GM20000 (cell line): ENCODE measurements around the gene GPC3.

Source experiments
- DNase-seq: peaks from one replicate; pipeline ENCODE4 v3.0.0; 2012; ENCODE audit warnings: low spot score
- CTCF ChIP-seq: IDR thresholded peaks from 2 replicates; pipeline ENCODE4 v1.5.1; 2012; ENCODE audit warnings: mild to moderate bottlenecking, control low read depth; ENCODE audit errors: extremely low read depth, missing control alignments

The GPC3 gene

GRCh38 chrX:133868682-133869081 is 116.7 kb downstream of the GPC3 start:
- TF ChIP-seq CTCF, result no peak
- DNase-seq, result no peak

DNA sequence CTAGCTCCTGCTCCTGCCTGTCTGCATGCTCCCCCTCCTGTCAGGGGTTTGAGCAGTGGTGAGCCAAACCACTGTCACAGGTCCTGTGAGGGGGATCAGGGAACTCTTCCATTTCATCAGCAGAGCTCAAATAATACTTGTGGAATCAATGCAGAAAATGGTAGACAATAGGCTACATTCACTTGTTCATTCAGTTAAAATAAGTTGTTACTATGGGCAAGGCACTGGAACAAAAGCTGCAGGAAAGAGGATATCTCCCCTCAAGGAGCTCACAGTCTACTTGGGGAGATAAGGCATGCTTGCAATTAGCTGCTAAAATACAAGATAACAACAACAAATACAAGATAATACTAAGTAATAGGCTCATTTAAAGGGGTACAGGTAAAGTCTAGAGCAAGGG is 117.1 kb downstream of the GPC3 start:
- DNase-seq, result no peak
- no peak for TF ChIP-seq CTCF

DNA sequence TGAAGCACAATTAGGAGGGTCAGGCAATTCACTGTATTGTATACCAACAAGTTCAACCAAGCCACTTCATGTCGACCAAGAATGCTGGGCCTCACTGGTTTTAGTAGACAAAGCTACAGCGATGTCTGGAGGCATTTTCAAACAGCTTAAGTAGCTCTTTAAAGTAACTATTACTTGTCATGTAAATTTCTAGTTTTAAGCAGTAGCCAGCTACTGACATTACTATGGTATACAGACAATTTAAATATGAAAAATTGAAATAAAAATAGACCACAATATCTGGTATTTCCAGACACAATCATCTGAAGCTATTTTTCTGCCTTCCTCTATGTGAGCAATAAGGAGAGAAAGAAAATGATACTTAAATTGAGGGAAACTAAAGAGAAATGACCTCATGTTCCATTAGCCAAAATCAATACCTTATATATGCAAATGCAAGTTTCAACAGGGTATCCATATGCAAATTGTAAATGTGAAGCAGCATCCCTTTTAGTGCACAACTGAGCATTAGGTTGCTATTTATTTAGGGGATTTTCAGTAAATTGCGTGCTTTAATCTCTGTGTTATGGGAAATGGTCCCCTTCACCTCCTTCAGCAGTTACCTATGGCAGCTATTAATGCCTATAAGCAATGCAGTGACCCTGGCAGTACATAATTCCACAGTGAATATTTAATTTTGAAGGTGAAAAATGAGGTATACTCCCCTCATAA is 119.5 kb downstream of the GPC3 start:
- no peak for DNase-seq
- no peak for TF ChIP-seq CTCF

DNA sequence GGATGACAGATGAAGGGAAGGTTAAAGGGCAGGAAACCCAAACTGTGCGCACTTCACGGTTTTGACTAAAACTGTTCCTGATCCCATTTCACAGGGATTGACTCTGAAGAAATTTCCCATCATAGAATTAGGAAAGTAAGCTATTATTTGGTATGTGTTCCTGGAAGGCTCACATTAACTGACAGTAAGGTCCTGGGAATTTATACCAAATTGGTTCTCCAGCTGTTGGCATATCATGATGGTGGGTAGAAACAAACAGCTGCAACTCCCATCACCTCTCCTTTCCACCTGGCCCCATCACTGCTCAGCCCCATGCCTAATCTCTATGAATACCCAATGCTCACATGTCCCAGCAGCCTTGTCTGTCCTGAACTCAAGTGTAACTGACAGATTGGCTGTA is 121.2 kb downstream of the GPC3 start:
- DNase-seq, result no peak
- no peak for TF ChIP-seq CTCF

GRCh38 chrX:133859860-133860259 is 125.5 kb downstream of the GPC3 start:
- no peak for TF ChIP-seq CTCF
- no peak for DNase-seq

GRCh38 chrX:133859336-133859735 is 126.1 kb downstream of the GPC3 start:
- no peak for DNase-seq
- no peak for TF ChIP-seq CTCF

DNA sequence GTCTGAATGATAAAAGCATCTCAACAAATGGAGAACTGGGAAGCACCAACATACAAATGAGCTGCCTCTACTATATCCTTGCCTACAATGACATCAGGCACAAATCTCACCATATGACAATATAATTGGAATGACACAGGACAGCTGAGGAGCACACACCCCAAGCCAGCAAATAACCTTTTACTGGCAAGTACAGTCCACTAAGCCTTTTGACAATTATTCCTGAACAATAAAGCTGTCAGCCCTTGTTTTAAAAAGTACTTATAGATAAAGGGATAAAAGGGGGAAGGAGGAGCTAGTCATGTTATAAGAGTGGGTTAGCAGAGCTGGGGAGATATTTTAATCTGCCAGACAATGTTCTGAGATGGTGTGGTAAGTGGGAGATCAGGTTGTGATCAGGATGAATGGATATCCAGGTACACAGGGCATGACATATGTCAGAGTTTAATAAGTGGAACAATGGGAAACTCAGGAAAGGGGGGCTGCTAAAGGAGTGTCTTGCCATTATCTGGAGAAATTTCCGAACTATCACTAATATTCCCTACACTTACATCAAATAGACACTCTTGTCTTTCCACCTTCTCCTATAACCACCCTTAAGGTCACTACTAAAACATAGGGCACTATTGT is 127.6 kb downstream of the GPC3 start:
- no peak for DNase-seq
- no peak for TF ChIP-seq CTCF
